Ishikawa (cell line): ENCODE results near the gene ABCC8.

Source experiments
- EP300 ChIP-seq: IDR thresholded peaks from 2 replicates; pipeline ENCODE4 v1.6.1; 2012; ENCODE audit warnings: borderline replicate concordance
- RAD21 ChIP-seq: IDR thresholded peaks from 2 replicates; pipeline ENCODE4 v1.6.1; 2012; ENCODE audit warnings: low read depth
- YY1 ChIP-seq: IDR thresholded peaks from 2 replicates; pipeline ENCODE4 v1.6.1; 2012; ENCODE audit warnings: low read depth

DNA sequence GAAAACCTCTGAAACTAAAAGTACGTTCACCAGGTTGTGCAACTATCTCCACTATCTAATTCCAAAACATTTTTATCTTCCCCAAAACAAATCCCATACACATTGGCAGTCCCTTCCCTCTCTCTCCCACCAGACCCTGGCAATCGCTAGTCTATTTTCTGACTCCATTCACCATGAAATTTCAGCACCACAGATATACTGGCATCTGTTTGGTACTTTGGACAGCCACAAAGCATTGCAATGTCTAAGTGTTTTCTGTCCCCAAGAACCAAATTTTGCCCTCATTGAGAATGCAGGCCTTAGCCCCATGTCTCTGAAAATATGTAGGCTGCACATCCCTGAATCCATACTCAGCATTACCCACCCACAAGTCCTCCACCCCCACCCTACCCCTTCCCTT is 60.2 kb downstream of the ABCC8 start:
- TF ChIP-seq YY1: no peak
- no peak for TF ChIP-seq RAD21
- no peak for TF ChIP-seq EP300
